ENCODE measurements around the gene ABCC4.

ABCC4 gene

GRCh38 chr13:95100525-95101433 is 200.5 kb downstream of the ABCC4 start:
- no peak for DNase-seq (ENCODE audit: extremely low spot score)
- CTCF ChIA-PET: interaction anchor here (1.0 kb wide), 1 partner anchor 304 kb away, joined by 3 read pairs; no protein-coding TSS in a partner anchor
- POLR2A ChIA-PET: no interaction called here
- no peak for TF ChIP-seq ELF4 (IDR thresholded peaks at IDR 0.05)
- no peak for TF ChIP-seq HDGF (IDR thresholded peaks at IDR 0.05; ENCODE audit: borderline replicate concordance)
- no peak for TF ChIP-seq BHLHE40 (IDR thresholded peaks at IDR 0.05; ENCODE audit: borderline replicate concordance)
- TF ChIP-seq PKNOX1 (IDR thresholded peaks at IDR 0.05): no peak
- no peak for TF ChIP-seq SP1 (IDR thresholded peaks at IDR 0.05)
- no peak for TF ChIP-seq FOXK2 (IDR thresholded peaks at IDR 0.05)
- no peak for TF ChIP-seq L3MBTL2 (conservative IDR thresholded peaks at IDR 0.05)
- no peak for TF ChIP-seq CTBP1 (IDR thresholded peaks at IDR 0.05; ENCODE audit: borderline replicate concordance)
- TF ChIP-seq FOXA1 (IDR thresholded peaks at IDR 0.05): no peak
- no peak for TF ChIP-seq LEF1 (IDR thresholded peaks at IDR 0.05; ENCODE audit: borderline replicate concordance)
- TF ChIP-seq TARDBP (IDR thresholded peaks at IDR 0.05): no peak
- TF ChIP-seq NFRKB (IDR thresholded peaks at IDR 0.05): no peak
- no peak for TF ChIP-seq SUZ12 (IDR thresholded peaks at IDR 0.05)
- TF ChIP-seq ARNT (IDR thresholded peaks at IDR 0.05): no peak
- TF ChIP-seq FOXM1 (IDR thresholded peaks at IDR 0.05; ENCODE audit: borderline replicate concordance): no peak
- TF ChIP-seq ZNF384 (IDR thresholded peaks at IDR 0.05): no peak

- POLR2A ChIA-PET: no interaction called here
- TF ChIP-seq ARNT (IDR thresholded peaks at IDR 0.05) (no peak), CTBP1 (IDR thresholded peaks at IDR 0.05; ENCODE audit: borderline replicate concordance) (no peak), L3MBTL2 (conservative IDR thresholded peaks at IDR 0.05) (no peak), HDGF (IDR thresholded peaks at IDR 0.05; ENCODE audit: borderline replicate concordance) (no peak), BHLHE40 (IDR thresholded peaks at IDR 0.05; ENCODE audit: borderline replicate concordance) (no peak), ELF4 (IDR thresholded peaks at IDR 0.05) (no peak), FOXA1 (IDR thresholded peaks at IDR 0.05) (no peak), TARDBP (IDR thresholded peaks at IDR 0.05) (no peak), LEF1 (IDR thresholded peaks at IDR 0.05; ENCODE audit: borderline replicate concordance) (no peak), SUZ12 (IDR thresholded peaks at IDR 0.05) (no peak), NFRKB (IDR thresholded peaks at IDR 0.05) (no peak), FOXM1 (IDR thresholded peaks at IDR 0.05; ENCODE audit: borderline replicate concordance) (no peak), ZNF384 (IDR thresholded peaks at IDR 0.05) (no peak), FOXK2 (IDR thresholded peaks at IDR 0.05) (no peak)
- CTCF ChIA-PET: no interaction called here
- DNase-seq (ENCODE audit: extremely low spot score): no peak
Measured at GRCh38 chr13:95099541-95099940, 201.7 kb downstream of the ABCC4 start.

DNA sequence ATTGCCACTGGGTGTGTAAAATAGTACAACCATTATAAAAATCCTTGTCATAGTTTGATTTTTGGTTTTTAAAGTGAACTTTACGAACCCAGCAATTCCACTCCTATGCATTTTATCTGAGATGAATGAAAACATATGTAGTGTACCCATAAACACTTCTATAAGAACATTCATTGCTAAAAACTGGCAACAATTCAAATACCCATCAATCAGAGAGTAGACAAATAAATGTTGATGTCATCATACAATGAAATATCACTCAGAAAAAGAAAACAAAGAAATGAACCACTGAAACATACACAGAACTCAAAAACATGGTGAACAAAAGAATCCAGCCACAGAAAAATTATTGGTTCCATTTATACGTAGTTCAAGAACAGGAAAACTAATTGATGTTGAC is 202.3 kb downstream of the ABCC4 start:
- ChIA-PET POLR2A (no interaction called here), CTCF (no interaction called here)
- TF ChIP-seq ZNF384 (IDR thresholded peaks at IDR 0.05) (no peak), CTBP1 (IDR thresholded peaks at IDR 0.05; ENCODE audit: borderline replicate concordance) (no peak), PKNOX1 (IDR thresholded peaks at IDR 0.05) (0 out of 2 replicates have a peak, but pooled peaks have one; percentile 9)
- DNase-seq (ENCODE audit: extremely low spot score): no peak

GRCh38 chr13:95091755-95092154 is 209.5 kb downstream of the ABCC4 start:
- no peak for DNase-seq (ENCODE audit: extremely low spot score)
- TF ChIP-seq PKNOX1 (IDR thresholded peaks at IDR 0.05): no peak
- no peak for TF ChIP-seq ZNF384 (IDR thresholded peaks at IDR 0.05)
- TF ChIP-seq SUZ12 (IDR thresholded peaks at IDR 0.05): no peak
- no peak for TF ChIP-seq ARNT (IDR thresholded peaks at IDR 0.05)
- no peak for TF ChIP-seq FOXK2 (IDR thresholded peaks at IDR 0.05)
- TF ChIP-seq FOXA1 (IDR thresholded peaks at IDR 0.05): no peak
- no peak for TF ChIP-seq L3MBTL2 (conservative IDR thresholded peaks at IDR 0.05)
- TF ChIP-seq TARDBP (IDR thresholded peaks at IDR 0.05): no peak
- TF ChIP-seq CTBP1 (IDR thresholded peaks at IDR 0.05; ENCODE audit: borderline replicate concordance): no peak
- no peak for TF ChIP-seq BHLHE40 (IDR thresholded peaks at IDR 0.05; ENCODE audit: borderline replicate concordance)
- TF ChIP-seq LEF1 (IDR thresholded peaks at IDR 0.05; ENCODE audit: borderline replicate concordance): no peak
- no peak for TF ChIP-seq FOXM1 (IDR thresholded peaks at IDR 0.05; ENCODE audit: borderline replicate concordance)
- ChIA-PET CTCF (no interaction called here), POLR2A (no interaction called here)

DNA sequence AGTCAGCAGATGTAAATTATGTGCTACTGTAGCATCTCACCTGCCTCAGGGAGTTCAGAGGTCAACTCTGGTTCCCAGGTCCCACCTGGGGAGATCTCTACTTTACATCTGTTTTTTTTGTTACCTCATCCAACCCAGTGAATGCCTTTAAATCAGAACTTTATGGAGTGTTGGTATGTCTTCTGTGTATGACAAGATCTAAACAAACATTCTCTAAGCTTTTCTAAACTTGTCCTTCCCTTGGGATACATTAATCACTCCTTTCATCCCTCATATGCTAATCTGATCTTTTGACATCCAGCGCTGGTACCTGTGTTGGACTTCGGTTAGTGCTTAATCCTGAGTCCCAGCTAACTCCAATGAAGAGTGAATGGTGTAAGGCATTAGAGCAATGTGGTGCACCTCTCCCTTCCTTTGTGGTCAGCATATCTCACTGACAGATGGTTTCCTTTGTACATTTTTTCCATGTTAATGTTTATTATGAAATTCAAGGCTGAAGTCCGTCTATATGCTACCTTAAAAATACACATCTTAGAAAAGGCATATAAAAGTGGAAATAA is 213.4 kb downstream of the ABCC4 start:
- ChIA-PET CTCF (interaction anchor here (0.6 to 0.7 kb wide), 4 partner anchors 26 to 426 kb away, joined by 3 to 4 read pairs (median 3); no protein-coding TSS in a partner anchor), POLR2A (no interaction called here)
- TF ChIP-seq CTBP1 (IDR thresholded peaks at IDR 0.05; ENCODE audit: borderline replicate concordance) (peak; percentile 48; the same call in 1 of the 2 replicates), PKNOX1 (IDR thresholded peaks at IDR 0.05) (peak; percentile 48), ZNF384 (IDR thresholded peaks at IDR 0.05) (no peak)
- DNase-seq (ENCODE audit: extremely low spot score): no peak

All from HEK293T (cell line).